ENCODE data around the gene SERTM2. TPM values are rescaled to one million over a fixed set of nuclear protein-coding genes. Genes with fewer than 3 reads are reported as not detected.

The SERTM2 gene
- total and polyA plus RNA-seq, 12 donors, result not detected

DNA sequence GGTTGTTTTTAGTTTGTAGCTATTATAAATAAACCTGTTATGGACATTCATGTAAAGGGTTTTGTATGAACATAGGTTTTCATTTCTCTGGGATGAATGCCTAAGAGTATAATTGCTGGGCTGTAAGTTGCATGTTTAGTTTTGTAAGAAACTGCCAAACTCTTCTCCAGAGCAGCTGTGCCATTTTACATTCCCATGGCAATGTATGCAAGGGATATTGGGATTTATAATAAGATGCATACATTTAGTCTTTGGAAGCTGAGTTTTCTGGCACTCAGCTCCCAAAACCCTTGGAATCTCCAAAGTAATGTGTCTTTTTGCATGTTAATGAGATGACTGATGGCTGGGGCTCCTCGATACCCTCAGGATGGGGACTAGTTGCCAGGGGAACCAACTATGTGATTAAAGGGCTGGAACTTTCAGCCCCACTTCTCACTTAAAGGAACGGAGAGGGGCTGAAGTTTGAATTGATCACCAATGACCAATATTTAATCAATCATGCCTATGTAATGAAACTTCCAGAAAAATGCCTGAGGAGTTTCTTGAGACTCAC is 44.0 kb downstream of the SERTM2 start:
- H3K4me3 ChIP-seq, result no peak overlapping the region

DNA sequence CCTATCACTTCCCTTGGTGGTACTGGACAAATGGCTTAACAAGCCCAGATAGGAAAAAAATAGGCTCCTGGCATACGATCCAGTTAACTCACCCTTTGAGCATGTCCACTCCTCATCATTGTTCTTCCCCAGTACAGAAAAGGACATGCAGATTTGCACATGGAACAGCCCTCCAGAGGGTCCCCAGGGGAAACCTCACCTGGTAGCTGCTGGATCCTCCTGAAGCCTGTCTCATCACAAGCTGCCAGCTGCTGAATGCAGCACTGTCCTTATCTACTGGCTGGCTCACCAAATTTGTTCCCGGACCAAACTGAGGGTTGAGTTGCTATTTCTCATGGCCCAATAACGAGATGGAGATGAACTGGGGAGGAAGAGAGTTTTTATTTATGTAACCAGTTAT is 49.4 kb downstream of the SERTM2 start:
- ATAC-seq (no peak), DNase-seq (no peak)
- H3K4me3 ChIP-seq, result no peak overlapping the region
- peaks cover 0 to 43% (median 0%) of the 10 kb centered on the region in 7 donors for H3K27me3 ChIP-seq
- H3K9me3 ChIP-seq, result no peaks in the 10 kb centered on the region
- 48 to 62% methylated on average over 3 of the region's 3 CpGs for WGBS, 2 donors
- H3K4me1 ChIP-seq, result no peaks in the 10 kb centered on the region
- H3K27ac ChIP-seq, result no peak overlapping the region
- TF ChIP-seq, protein P1, sequence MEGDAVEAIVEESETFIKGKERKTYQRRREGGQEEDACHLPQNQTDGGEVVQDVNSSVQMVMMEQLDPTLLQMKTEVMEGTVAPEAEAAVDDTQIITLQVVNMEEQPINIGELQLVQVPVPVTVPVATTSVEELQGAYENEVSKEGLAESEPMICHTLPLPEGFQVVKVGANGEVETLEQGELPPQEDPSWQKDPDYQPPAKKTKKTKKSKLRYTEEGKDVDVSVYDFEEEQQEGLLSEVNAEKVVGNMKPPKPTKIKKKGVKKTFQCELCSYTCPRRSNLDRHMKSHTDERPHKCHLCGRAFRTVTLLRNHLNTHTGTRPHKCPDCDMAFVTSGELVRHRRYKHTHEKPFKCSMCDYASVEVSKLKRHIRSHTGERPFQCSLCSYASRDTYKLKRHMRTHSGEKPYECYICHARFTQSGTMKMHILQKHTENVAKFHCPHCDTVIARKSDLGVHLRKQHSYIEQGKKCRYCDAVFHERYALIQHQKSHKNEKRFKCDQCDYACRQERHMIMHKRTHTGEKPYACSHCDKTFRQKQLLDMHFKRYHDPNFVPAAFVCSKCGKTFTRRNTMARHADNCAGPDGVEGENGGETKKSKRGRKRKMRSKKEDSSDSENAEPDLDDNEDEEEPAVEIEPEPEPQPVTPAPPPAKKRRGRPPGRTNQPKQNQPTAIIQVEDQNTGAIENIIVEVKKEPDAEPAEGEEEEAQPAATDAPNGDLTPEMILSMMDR (IDR thresholded peaks at IDR 0.05), result no peak
- H3K36me3 ChIP-seq, result no peaks in the 10 kb centered on the region
- intact Hi-C loops (cut with DNase I), result no loop called here

More for the DNA sequence above, 44.0 kb downstream of the SERTM2 start:
- TF ChIP-seq, protein P1 (IDR thresholded peaks at IDR 0.05), result no peak
- ATAC-seq (no peak), DNase-seq (no peak)
- Histone ChIP-seq H3K9me3 (no peaks in the 10 kb centered on the region), H3K27ac (no peak overlapping the region), H3K36me3 (no peaks in the 10 kb centered on the region), H3K4me1 (no peaks in the 10 kb centered on the region), H3K27me3 (peaks cover 0 to 50% (median 0%) of the 10 kb centered on the region in 7 donors)
- intact Hi-C loops (cut with DNase I), result no loop called here
- 53% methylated on average over 2 of the region's 2 CpGs for WGBS, 2 donors

DNA sequence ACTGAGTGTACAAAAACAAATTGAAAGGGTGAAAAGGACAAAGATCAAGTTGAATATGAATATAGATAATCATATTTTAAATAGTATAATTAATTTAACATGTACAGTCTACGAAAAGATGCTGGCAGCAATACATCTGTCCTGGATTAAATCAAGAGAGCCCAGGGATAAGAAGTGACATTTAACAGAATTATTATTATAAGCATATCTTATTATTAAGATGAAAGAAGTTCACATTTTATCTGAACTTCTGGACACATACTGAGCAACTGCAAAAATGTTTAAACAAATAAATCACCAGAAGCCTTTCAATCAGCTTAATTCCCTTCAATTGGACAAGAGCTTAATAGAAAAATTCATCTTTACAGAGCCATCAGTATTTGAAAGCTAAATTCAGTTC is 50.4 kb downstream of the SERTM2 start:
- no peak for DNase-seq
- WGBS, 2 donors, result 30 to 50% methylated on average over 1 of the region's 1 CpG
- ATAC-seq, result no peak
- Histone ChIP-seq H3K9me3 (no peaks in the 10 kb centered on the region), H3K27ac (no peak overlapping the region), H3K27me3 (peaks cover 0 to 36% (median 0%) of the 10 kb centered on the region in 7 donors), H3K4me3 (no peak overlapping the region), H3K4me1 (no peaks in the 10 kb centered on the region), H3K36me3 (no peaks in the 10 kb centered on the region)
- TF ChIP-seq, protein P1 (IDR thresholded peaks at IDR 0.05), result no peak
- intact Hi-C loops (cut with DNase I), result no loop called here

DNA sequence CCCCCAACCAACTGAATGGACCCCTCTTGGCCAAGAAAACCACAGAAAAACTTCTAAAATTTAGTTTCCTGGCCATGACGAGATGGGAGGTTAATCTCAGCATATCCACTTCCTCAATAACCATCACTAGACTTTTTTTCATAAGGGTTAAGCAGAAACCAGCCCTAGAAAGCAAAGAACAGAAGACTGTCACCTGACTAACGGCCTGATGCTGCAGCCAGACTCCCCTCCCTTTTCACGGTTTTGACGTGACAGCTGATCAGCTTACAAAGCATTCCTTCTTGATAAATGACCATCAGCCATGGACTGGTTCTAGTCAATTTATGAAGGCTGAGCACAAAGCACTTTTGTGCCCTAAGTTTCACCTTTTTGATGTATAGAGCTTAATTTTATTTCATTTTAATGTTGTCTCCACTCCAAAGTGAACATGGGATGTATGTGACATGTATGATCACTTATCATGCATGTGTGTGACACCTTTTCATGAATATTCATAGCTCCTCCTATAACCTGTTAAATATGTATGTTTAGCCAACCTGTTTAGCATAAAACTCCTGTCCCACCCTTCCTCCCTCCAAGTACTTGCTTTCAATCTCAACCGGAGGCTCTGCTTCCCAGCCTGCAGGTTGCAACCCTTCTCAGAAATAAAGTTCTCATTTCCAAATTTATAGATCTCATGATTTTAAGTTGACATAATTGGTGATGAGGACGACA is 56.3 kb downstream of the SERTM2 start:
- intact Hi-C loops (cut with DNase I), result no loop called here
- H3K27ac ChIP-seq, result no peak overlapping the region
- 49 to 66% methylated on average over 6 of the region's 6 CpGs for WGBS, 2 donors
- peaks cover 0 to 26% (median 0%) of the 10 kb centered on the region in 7 donors for H3K27me3 ChIP-seq
- H3K4me1 ChIP-seq, result no peaks in the 10 kb centered on the region
- ATAC-seq (no peak), DNase-seq (no peak)
- H3K4me3 ChIP-seq, result no peak overlapping the region
- no peaks in the 10 kb centered on the region for H3K36me3 ChIP-seq
- TF ChIP-seq, protein P1 (IDR thresholded peaks at IDR 0.05), result no peak
- no peaks in the 10 kb centered on the region for H3K9me3 ChIP-seq

Data from heart right ventricle (tissue), 16 donors.